Smooth muscle cell (in vitro differentiated cells): ENCODE measurements around the gene SERPINF2. TPM values are rescaled to one million over a fixed set of nuclear protein-coding genes. Genes with fewer than 3 reads are reported as not detected.
"Not testable (repeated sequence)": the region's sequence is repeated elsewhere in the genome, so short reads cannot be mapped to it uniquely, and the experiment has no call there.

Experiments used
- DNase-seq: peaks from one replicate; lab custom pipeline; 2025; ENCODE audit not compliant: unreplicated experiment; lab: John Stamatoyannopoulos, UW
- H2AFZ ChIP-seq: fragments of 200-600 bp; sonication (generic); 2 replicates; pipeline ENCODE4 v1.6.0; 2016; ENCODE audit warnings: antibody characterized with exemption, low read depth, mild to moderate bottlenecking
- H3F3A ChIP-seq: fragments of 200-600 bp; sonication (generic); 2 replicates; pipeline ENCODE4 v1.6.0; 2017; ENCODE audit warnings: antibody characterized with exemption, low read depth
- H3K27ac ChIP-seq: fragments of 200-600 bp; sonication (generic); 2 replicates; pipeline ENCODE4 v1.5.1; 2016; ENCODE audit warnings: low read depth, mild to moderate bottlenecking
- H3K27me3 ChIP-seq: fragments of 200-600 bp; sonication (generic); 2 replicates; pipeline ENCODE4 v1.6.1; 2016; ENCODE audit warnings: low read depth, mild to moderate bottlenecking
- H3K36me3 ChIP-seq: fragments of 200-600 bp; sonication (generic); 2 replicates; pipeline ENCODE4 v1.5.1; 2016; ENCODE audit warnings: low read depth
- H3K4me1 ChIP-seq: fragments of 200-600 bp; sonication (generic); 2 replicates; pipeline ENCODE4 v1.5.1; 2016; ENCODE audit warnings: low read depth
- H3K4me2 ChIP-seq: fragments of 200-600 bp; sonication (generic); 2 replicates; pipeline ENCODE4 v1.6.0; 2016; ENCODE audit warnings: mild to moderate bottlenecking
- H3K4me3 ChIP-seq: fragments of 200-600 bp; sonication (generic); 2 replicates; pipeline ENCODE4 v1.5.1; 2016; ENCODE audit warnings: mild to moderate bottlenecking
- H3K79me2 ChIP-seq: fragments of 200-600 bp; sonication (generic); 2 replicates; pipeline ENCODE4 v1.6.0; 2016; ENCODE audit warnings: low read depth, mild to moderate bottlenecking
- H3K9ac ChIP-seq: fragments of 200-600 bp; sonication (generic); 2 replicates; pipeline ENCODE4 v1.6.0; 2016; ENCODE audit warnings: low read depth
- H3K9me3 ChIP-seq: fragments of 200-600 bp; sonication (generic); replicated peaks from 2 replicates; pipeline ENCODE4 v1.5.1; 2016; ENCODE audit warnings: low read depth
- H4K20me1 ChIP-seq: fragments of 200-600 bp; sonication (generic); 2 replicates; pipeline ENCODE4 v1.6.0; 2016; ENCODE audit warnings: low read depth
- CTCF ChIP-seq: fragments of 200-600 bp; sonication (generic); IDR thresholded peaks from 2 replicates; pipeline ENCODE4 v1.5.1; 2017; ENCODE audit warnings: borderline replicate concordance, mild to moderate bottlenecking, antibody characterized with exemption; ENCODE audit not compliant: insufficient read depth, poor library complexity, severe bottlenecking
- WGBS: methylation state at CpG from one replicate; pipeline ENCODE4 v1.1.7; 2016; ENCODE audit warnings: low lambda C conversion rate; 5-methylcytosine and 5-hydroxymethylcytosine counted together
- polyA plus RNA-seq: library from polyadenylated mRNA; unstranded; fragments of >200 nt; fragmentation: Nextera tagmentation; extraction: Ambion mirVana; gene quantifications from 2 replicates; pipeline ENCODE4 v1.2.1, GENCODE V29; 2016
- total RNA-seq: library from RNA; depleted of rRNA; stranded (reverse); fragments of >200 nt; gene quantifications from 2 replicates; pipeline ENCODE4 v1.2.3, GENCODE V29; 2014

The SERPINF2 gene
- total and polyA plus RNA-seq, 2 experiments from 2014 or later = 0.18 to 0.22 TPM

- Histone ChIP-seq H3K36me3 (no peaks in the 10 kb centered on the region), H3K9ac (no peak overlapping the region), H3K4me2 (no peak overlapping the region), H4K20me1 (no peaks in the 10 kb centered on the region), H2AFZ (no peak overlapping the region), H3K27me3 (no peaks in the 10 kb centered on the region), H3K79me2 (no peaks in the 10 kb centered on the region), H3K4me1 (peaks cover 18% of the 10 kb centered on the region), H3K4me3 (no peak overlapping the region), H3K9me3 (no peaks in the 10 kb centered on the region), H3F3A (peaks cover 8% of the 10 kb centered on the region), H3K27ac (no peak overlapping the region)
- DNase-seq = no peak
- 77% methylated on average over 16 of the region's 21 CpGs for whole genome bisulfite sequencing
- TF ChIP-seq CTCF = no peak
These were observed 23.9 kb downstream of the SERPINF2 start for GRCh38 chr17:1766382-1767135.

DNA sequence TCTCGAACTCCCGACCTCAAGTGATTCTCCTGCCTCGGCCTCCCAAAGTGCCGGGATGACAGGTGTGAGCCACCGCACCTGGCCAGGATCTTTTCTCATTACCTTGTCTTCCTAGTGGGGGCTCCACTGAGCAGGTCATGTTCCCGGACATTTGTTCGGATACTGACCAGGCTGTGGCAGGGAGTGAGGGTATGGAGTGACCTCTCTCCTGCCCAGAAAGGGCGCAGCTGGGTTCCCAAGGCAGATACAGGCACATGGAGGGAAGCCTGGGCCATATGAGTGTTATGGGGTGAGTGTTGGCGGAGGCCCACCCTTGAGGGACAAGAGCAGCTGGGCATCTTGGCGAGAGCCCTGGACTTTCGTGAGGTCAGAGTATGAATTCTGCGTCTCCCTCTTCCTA lies 24.7 kb downstream of the SERPINF2 start:
- Histone ChIP-seq H3K36me3 (no peaks in the 10 kb centered on the region), H3K27ac (no peak overlapping the region), H2AFZ (no peak overlapping the region), H3K4me3 (no peak overlapping the region), H3K27me3 (no peaks in the 10 kb centered on the region), H3K9ac (no peak overlapping the region), H3K79me2 (no peaks in the 10 kb centered on the region), H4K20me1 (no peaks in the 10 kb centered on the region), H3F3A (peaks cover 8% of the 10 kb centered on the region), H3K4me1 (peaks cover 14% of the 10 kb centered on the region), H3K4me2 (no peak overlapping the region), H3K9me3 (no peaks in the 10 kb centered on the region)
- DNase-seq = no peak
- TF ChIP-seq CTCF = peak; percentile 14
- 97% methylated on average over 12 of the region's 12 CpGs for WGBS

DNA sequence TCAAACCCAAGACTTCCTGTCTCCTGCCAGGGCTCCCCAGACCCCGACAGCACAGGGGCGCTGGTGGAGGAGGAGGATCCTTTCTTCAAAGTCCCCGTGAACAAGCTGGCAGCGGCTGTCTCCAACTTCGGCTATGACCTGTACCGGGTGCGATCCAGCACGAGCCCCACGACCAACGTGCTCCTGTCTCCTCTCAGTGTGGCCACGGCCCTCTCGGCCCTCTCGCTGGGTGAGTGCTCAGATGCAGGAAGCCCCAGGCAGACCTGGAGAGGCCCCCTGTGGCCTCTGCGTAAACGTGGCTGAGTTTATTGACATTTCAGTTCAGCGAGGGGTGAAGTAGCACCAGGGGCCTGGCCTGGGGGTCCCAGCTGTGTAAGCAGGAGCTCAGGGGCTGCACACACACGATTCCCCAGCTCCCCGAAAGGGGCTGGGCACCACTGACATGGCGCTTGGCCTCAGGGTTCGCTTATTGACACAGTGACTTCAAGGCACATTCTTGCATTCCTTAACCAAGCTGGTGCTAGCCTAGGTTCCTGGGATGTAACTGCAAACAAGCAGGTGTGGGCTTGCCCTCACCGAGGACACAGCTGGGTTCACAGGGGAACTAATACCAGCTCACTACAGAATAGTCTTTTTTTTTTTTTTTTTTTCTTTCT lies 27.3 kb downstream of the SERPINF2 start:
- Histone ChIP-seq H4K20me1 (no peaks in the 10 kb centered on the region), H2AFZ (no peak overlapping the region), H3K4me1 (no peaks in the 10 kb centered on the region), H3K27ac (no peak overlapping the region), H3K27me3 (no peaks in the 10 kb centered on the region), H3K4me3 (no peak overlapping the region), H3K4me2 (no peak overlapping the region), H3K79me2 (no peaks in the 10 kb centered on the region), H3F3A (peaks cover 13% of the 10 kb centered on the region), H3K36me3 (no peaks in the 10 kb centered on the region), H3K9me3 (no peaks in the 10 kb centered on the region), H3K9ac (no peak overlapping the region)
- DNase-seq = no peak
- no peak for TF ChIP-seq CTCF
- WGBS = 55% methylated on average over 21 of the region's 21 CpGs

- H3K9ac ChIP-seq = peak overlapping the region; percentile 28
- not testable (repeated sequence) for H3K4me3 ChIP-seq, H3K79me2 ChIP-seq, DNase-seq, H3K4me1 ChIP-seq, H3K9me3 ChIP-seq, H3K36me3 ChIP-seq, H2AFZ ChIP-seq, H3K27me3 ChIP-seq, H4K20me1 ChIP-seq
- peak overlapping the region; percentile 52 for H3K4me2 ChIP-seq
- peak overlapping the region; percentile 82 for H3K27ac ChIP-seq
- peaks cover 25% of the 10 kb centered on the region for H3F3A ChIP-seq
- WGBS = 55% methylated on average over 12 of the region's 12 CpGs
These were observed 30.5 kb downstream of the SERPINF2 start for GRCh38 chr17:1773000-1773695.
